Measurements from ENCODE around the gene BCR.

BCR gene

GRCh38 chr22:23245799-23246136 lies 65.5 kb downstream of the BCR start:
- DNase-seq: no peak

GRCh38 chr22:23246982-23247766 lies 66.9 kb downstream of the BCR start:
- DNase-seq: no peak

GRCh38 chr22:23248583-23248982 lies 68.3 kb downstream of the BCR start:
- DNase-seq: peak; percentile 17

- DNase-seq: no peak
These were observed 69.9 kb downstream of the BCR start for GRCh38 chr22:23250056-23250784.

- DNase-seq: no peak
These were observed 70.6 kb downstream of the BCR start for GRCh38 chr22:23250785-23251363.

- DNase-seq: no peak
These were observed 71.3 kb downstream of the BCR start for GRCh38 chr22:23251445-23252093.

- no peak for DNase-seq
These were observed 73.3 kb downstream of the BCR start for GRCh38 chr22:23253475-23254055.

GRCh38 chr22:23255506-23256170 lies 75.3 kb downstream of the BCR start:
- no peak for DNase-seq

- DNase-seq: no peak
These were observed 76.0 kb downstream of the BCR start for GRCh38 chr22:23256171-23256932.

- no peak for DNase-seq
These were observed 76.9 kb downstream of the BCR start for GRCh38 chr22:23256986-23257888.

GRCh38 chr22:23257889-23258825 lies 77.8 kb downstream of the BCR start:
- DNase-seq: no peak

- no peak for DNase-seq
These were observed 78.5 kb downstream of the BCR start for GRCh38 chr22:23258826-23259170.

- DNase-seq: no peak
These were observed 79.8 kb downstream of the BCR start for GRCh38 chr22:23259916-23260644.

- no peak for DNase-seq
These were observed 80.6 kb downstream of the BCR start for GRCh38 chr22:23260645-23261581.

GRCh38 chr22:23261900-23262450 lies 81.7 kb downstream of the BCR start:
- DNase-seq: no peak

GRCh38 chr22:23262518-23263332 lies 82.4 kb downstream of the BCR start:
- DNase-seq: no peak

Measured in HCEC 1CT (cell line).